Type B pancreatic cell (in vitro differentiated cells): ENCODE data around the gene VPS52. TPM values are rescaled to one million over a fixed set of nuclear protein-coding genes. Genes with fewer than 3 reads are reported as not detected.

ENCODE experiments used
- DNase-seq: peaks from one replicate; pipeline ENCODE4 v3.0.0; 2021; ENCODE audit warnings: mixed read lengths; ENCODE audit not compliant: unreplicated experiment; ENCODE audit errors: extremely low spot score
- H3K27ac Mint-ChIP-seq: 2 replicates; pipeline ENCODE4 v1.8.0; 2021; ENCODE audit warnings: mild to moderate bottlenecking, mixed read lengths
- H3K27me3 Mint-ChIP-seq: 2 replicates; pipeline ENCODE4 v1.8.0; 2021; ENCODE audit warnings: mixed read lengths
- H3K36me3 Mint-ChIP-seq: 2 replicates; pipeline ENCODE4 v1.8.0; 2021; ENCODE audit warnings: mixed read lengths
- H3K4me1 Mint-ChIP-seq: one replicate; pipeline ENCODE4 v1.8.0; 2021; ENCODE audit warnings: mixed read lengths; ENCODE audit not compliant: unreplicated experiment
- H3K4me3 Mint-ChIP-seq: 2 replicates; pipeline ENCODE4 v1.8.0; 2021; ENCODE audit warnings: mild to moderate bottlenecking, mixed read lengths
- H3K9me3 Mint-ChIP-seq: 2 replicates; pipeline ENCODE4 v1.8.0; 2021; ENCODE audit warnings: mixed read lengths
- total RNA-seq: library from RNA; stranded (reverse); gene quantifications from 2 replicates; pipeline ENCODE4 v1.2.1, GENCODE V29; 2021; ENCODE audit warnings: low replicate concordance
- TF ChIP-seq, protein P1 (sequence below): fragments of 200-600 bp; sonication (generic); conservative IDR thresholded peaks from 2 replicates; pipeline ENCODE4 v1.5.0; 2021; ENCODE audit warnings: antibody characterized with exemption, mild to moderate bottlenecking

VPS52 gene
- total RNA-seq, 1 donor from 2014 or later: 62.4 TPM

DNA sequence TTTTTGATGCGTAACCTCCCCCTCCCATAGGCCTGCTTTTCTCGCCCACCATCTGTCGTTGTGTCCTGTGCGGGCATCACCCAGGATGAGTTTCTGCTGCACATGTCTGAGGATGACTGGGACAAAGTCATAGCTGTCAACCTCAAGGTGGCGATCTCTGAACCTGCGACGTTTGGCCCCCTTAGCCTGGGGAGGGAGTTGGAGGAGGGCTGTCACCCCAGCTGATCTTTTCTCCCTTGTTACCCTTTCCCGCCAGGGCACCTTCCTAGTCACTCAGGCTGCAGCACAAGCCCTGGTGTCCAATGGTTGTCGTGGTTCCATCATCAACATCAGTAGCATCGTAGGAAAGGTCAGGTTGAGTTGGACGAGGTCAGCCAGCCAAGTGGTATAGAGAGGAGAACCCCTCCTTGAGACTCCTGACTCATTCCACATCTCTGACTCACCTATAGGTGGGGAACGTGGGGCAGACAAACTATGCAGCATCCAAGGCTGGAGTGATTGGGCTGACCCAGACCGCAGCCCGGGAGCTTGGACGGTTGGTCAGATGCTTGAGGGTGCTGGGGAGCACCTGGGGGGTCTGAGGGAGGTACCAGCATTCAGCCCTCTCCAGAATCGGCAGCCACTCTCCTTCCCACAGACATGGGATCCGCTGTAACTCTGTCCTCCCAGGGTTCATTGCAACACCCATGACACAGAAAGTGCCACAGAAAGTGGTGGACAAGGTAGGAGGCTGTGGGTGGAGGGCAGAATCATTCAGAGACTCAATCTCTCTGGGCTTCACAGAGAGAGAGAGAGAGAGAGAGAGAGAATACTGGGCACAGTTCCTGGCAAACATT lies 66.3 kb downstream of the VPS52 start:
- H3K9me3 Mint-ChIP-seq: no peaks in the 10 kb centered on the region
- H3K27ac Mint-ChIP-seq: peak overlapping the region; percentile 99
- H3K4me3 Mint-ChIP-seq: peak overlapping the region; percentile 100
- H3K27me3 Mint-ChIP-seq: no peaks in the 10 kb centered on the region
- H3K36me3 Mint-ChIP-seq: peaks cover 32% of the 10 kb centered on the region
- DNase-seq: no peak
- TF ChIP-seq, protein P1, sequence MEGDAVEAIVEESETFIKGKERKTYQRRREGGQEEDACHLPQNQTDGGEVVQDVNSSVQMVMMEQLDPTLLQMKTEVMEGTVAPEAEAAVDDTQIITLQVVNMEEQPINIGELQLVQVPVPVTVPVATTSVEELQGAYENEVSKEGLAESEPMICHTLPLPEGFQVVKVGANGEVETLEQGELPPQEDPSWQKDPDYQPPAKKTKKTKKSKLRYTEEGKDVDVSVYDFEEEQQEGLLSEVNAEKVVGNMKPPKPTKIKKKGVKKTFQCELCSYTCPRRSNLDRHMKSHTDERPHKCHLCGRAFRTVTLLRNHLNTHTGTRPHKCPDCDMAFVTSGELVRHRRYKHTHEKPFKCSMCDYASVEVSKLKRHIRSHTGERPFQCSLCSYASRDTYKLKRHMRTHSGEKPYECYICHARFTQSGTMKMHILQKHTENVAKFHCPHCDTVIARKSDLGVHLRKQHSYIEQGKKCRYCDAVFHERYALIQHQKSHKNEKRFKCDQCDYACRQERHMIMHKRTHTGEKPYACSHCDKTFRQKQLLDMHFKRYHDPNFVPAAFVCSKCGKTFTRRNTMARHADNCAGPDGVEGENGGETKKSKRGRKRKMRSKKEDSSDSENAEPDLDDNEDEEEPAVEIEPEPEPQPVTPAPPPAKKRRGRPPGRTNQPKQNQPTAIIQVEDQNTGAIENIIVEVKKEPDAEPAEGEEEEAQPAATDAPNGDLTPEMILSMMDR: no peak
- H3K4me1 Mint-ChIP-seq: peaks cover 64% of the 10 kb centered on the region

DNA sequence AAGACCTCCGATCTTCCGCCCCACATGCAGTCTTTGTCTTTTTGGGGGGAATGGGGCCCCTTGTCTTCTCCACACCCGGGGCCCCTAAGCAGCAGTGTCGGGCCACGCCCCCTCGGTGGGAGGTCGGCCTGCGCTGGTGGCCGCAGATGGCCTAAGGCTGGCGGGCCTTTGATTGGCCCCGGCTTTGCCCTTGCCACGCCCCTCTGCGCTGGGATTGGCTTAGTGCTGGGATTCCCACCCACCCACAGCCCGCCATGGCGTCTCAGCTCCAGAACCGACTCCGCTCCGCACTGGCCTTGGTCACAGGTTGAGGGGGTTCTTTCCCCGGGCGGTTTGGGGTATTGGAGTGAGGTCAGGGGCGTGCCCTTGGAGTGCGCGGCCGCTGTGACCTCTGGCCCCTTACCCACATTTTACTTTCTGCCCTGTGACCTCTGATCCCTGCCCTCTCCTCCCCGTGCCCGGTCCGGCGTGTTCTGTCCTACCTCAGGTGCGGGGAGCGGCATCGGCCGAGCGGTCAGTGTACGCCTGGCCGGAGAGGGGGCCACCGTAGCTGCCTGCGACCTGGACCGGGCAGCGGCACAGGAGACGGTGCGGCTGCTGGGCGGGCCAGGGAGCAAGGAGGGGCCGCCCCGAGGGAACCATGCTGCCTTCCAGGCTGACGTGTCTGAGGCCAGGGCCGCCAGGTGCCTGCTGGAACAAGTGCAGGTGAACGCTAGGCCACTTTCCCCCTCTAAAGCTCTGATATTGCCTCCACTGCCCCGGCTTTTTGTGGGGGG lies 67.1 kb downstream of the VPS52 start, which contains the start of gene HSD17B8:
HSD17B8 (plus strand) TSS at position 241 of the 776 bp plus-strand sequence; CDS start at position 255, 14 bp downstream.
- peaks cover 29% of the 10 kb centered on the region for H3K36me3 Mint-ChIP-seq
- H3K4me1 Mint-ChIP-seq: peaks cover 62% of the 10 kb centered on the region
- H3K27me3 Mint-ChIP-seq: no peaks in the 10 kb centered on the region

DNA sequence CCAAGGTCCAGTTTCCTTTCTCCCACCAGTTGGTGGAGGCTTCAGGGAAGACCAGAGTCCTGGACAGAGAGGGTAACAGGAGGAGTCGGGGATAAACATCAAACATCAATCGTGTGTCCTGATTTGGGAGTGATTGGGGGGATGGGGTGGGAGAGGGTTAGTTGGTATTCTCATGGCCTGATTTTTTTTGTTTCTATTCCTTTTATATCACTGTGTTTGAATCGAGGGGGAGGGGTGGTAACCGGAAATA lies 67.6 kb downstream of the VPS52 start:
- no peaks in the 10 kb centered on the region for H3K9me3 Mint-ChIP-seq
- H3K27ac Mint-ChIP-seq: peak overlapping the region; percentile 99
- H3K4me3 Mint-ChIP-seq: peak overlapping the region; percentile 100
- TF ChIP-seq, protein P1: no peak
- no peaks in the 10 kb centered on the region for H3K27me3 Mint-ChIP-seq
- peaks cover 27% of the 10 kb centered on the region for H3K36me3 Mint-ChIP-seq
- peaks cover 61% of the 10 kb centered on the region for H3K4me1 Mint-ChIP-seq
- DNase-seq: no peak

More for the DNA sequence above, 67.1 kb downstream of the VPS52 start, which contains the start of gene HSD17B8:
- no peaks in the 10 kb centered on the region for H3K9me3 Mint-ChIP-seq
- H3K4me3 Mint-ChIP-seq: peak within 1 kb of the TSS; percentile 100
- TF ChIP-seq, protein P1: no peak
- DNase-seq: peak; percentile 91
- H3K27ac Mint-ChIP-seq: peak within 1 kb of the TSS; percentile 99

DNA sequence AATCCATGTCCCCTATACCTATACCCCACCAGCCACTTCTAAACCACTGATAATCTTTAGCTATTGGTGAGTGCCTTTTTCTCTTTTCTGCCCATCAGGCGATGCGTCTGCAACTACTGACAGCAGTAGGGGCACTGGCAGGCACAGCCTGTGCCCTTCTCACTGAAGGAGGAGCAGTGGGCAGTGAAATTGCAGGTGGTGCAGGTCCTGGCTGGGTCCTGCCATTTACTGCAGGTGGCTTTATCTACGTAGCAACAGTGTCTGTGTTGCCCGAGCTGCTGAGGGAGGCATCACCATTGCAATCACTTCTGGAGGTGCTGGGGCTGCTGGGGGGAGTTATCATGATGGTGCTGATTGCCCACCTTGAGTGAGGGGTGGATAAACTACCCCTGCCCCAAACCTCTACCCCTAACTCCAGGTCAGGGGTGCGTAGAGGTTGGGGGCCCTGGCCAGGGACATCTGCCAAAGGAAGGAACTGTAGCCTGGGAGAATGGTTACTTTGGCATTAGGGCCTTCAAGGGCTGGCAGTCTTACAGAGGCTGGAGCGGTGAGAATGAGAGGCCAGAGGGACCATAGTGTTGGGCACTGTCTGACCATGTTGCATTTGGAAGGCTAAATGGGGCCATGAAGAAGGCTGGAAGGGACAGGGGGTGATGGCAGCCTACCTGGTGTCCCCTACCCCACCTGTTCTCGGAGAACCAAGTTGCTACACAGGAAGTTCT lies 68.1 kb downstream of the VPS52 start:
- Mint-ChIP-seq H3K27ac (peak overlapping the region; percentile 99), H3K27me3 (no peaks in the 10 kb centered on the region), H3K36me3 (peaks cover 27% of the 10 kb centered on the region), H3K9me3 (no peaks in the 10 kb centered on the region), H3K4me1 (peaks cover 61% of the 10 kb centered on the region), H3K4me3 (peak overlapping the region; percentile 100)
- TF ChIP-seq, protein P1: no peak
- no peak for DNase-seq

DNA sequence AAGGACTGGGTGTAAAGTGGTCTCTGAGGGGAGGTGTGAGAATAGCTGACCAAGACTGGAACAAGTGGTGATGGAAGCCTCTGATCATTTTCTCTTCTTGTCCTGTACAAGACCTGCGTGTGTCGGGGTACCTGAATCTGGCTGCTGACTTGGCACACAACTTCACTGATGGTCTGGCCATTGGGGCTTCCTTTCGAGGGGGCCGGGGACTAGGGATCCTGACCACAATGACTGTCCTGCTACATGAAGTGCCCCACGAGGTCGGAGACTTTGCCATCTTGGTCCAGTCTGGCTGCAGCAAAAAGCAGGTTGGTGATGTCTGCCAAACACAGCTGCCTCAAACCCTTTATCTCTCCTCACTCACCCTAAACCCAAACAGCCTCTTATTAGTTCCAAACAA lies 68.9 kb downstream of the VPS52 start:
- Mint-ChIP-seq H3K4me3 (peak overlapping the region; percentile 100), H3K4me1 (peaks cover 69% of the 10 kb centered on the region), H3K9me3 (no peaks in the 10 kb centered on the region), H3K27ac (peak overlapping the region; percentile 99), H3K27me3 (no peaks in the 10 kb centered on the region), H3K36me3 (peaks cover 27% of the 10 kb centered on the region)
- no peak for DNase-seq
- TF ChIP-seq, protein P1: no peak
